ENCODE results near the gene TIMM21.

Gene TIMM21

DNA sequence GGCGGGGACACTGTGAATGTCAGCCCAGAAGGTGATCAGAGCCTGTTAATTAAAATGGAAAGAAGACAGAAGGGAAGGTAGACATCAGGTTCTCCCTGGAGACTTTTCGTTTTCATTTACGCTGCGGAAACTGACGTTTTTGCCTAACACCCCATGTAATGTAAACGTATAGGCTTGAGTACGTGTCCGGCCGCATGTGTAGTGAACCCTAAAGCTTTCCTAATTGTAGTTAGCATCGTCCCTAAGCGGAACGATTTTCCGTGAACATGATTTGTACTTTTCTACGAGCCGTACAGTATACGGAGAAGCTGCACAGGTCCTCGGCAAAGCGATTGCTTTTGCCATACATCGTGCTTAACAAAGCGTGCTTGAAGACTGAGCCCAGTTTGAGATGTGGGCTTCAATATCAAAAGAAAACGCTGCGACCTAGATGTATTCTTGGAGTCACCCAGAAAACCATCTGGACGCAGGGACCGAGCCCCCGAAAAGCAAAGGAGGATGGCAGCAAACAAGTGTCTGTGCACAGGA, 284 bp downstream of the TIMM21 start:
- no peak for DNase-seq

DNA sequence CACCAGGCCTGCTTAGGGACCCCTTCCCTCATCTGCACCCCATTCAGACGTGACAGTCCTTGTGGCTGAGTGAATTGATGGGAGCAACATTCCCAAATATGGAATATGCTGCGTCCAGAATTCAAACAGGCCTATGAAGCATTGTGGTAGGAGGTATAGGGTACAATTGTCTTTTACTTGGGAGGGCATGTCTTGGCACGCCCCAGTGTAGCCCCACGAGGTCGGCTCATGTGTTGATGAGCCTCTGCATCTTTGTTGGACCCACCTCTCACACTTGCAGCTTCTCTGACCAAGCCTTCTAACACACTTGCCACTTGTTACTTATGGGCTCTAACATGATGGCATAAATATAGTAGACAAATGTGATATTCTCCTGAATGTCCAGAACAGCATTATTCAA, 1.6 kb downstream of the TIMM21 start:
- DNase-seq, result no peak

DNA sequence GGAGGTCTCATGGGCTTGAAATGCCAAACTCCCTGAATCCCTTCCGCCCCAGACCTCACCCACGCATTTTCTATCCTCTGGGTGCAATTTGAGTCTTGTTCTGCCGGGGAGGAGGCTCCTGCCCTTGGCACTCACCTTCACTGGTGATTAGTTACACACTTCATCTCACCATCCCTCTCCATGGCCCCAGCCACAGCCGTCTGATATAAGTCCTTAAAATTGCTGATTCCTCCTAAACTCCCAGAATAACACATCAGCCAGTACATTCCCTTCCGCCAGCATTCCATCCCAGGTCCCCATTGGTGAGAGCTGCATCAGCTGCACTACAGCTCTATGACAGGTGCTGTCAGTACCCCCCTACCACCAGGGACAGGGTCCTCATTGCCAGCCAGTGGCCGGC, 3.9 kb downstream of the TIMM21 start:
- DNase-seq, result no peak

DNA sequence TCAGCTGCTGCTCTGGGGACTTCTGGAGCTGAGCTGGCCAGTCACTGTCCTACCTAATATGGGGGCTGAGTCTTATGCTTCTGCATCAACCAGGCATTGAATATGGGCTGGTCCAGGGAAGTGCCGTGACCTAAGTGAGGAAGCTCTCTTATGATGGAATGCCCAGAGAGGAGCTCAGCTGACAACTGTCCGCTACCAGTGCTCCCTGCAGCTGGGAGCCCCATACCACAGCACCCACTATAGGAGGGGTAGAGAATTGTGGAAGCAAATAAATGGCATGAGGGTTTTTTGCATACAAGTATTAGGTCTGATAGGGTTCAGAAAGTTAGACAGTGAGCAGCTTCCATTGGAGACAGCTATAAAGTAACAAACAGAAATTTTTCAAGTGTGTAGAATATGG, 4.5 kb downstream of the TIMM21 start:
- no peak for DNase-seq

DNA sequence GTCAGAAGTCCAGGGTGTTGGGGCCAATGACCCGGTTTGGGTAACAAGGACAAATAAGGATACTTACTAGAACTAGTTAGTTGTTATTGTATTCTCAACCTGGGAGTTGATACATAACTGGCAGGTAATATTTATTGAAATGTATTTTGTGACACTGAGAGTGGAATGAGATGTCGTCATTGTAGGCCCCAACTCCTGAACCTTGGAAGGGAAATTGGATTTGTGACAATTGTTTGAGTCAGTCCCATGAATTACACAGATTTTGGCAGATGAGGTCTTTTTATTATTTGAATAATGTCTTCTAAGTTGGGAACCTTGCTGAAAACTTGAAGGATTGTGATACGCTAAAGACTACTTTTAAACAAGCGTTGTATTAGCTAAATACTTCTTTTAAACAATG, 5.1 kb downstream of the TIMM21 start:
- no peak for DNase-seq

DNA sequence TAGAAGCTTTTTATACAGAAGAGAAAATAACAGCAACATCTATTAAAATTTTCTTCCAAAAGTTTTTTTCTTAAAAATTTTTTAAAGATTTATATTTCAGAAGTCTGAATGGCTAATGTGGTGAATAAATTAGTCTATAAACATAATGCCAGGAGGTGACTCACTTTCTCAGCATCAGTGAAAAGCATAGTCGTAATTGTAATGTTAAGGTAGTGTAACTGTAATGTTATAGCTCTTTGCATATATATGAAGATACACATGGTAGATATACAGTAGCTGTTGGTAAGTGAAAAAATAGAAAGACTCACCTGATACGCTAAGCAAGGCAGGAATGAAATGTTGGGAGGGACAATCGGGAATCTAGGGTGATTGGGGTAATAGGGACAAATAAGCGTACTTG, 5.5 kb downstream of the TIMM21 start:
- DNase-seq, result no peak

DNA sequence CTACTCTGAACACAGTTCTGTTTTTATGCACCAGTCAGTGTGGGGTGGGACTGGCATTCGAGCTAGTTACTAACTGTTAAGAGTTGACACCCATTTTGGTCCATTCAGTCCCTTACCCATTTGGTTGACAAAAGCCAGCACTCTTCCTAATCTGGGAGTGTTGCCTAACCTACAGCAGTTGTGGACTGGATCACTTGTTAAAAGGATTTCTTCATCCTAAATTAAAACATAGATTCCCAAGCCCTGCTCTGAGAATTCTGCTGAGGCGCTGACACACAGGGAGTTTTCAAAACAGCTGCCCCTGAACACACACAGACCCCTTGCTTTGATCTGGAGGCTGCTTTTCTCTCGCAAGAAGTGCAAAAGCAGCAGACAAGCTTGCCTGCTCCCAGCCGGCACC, 6.4 kb downstream of the TIMM21 start:
- DNase-seq, result no peak

DNA sequence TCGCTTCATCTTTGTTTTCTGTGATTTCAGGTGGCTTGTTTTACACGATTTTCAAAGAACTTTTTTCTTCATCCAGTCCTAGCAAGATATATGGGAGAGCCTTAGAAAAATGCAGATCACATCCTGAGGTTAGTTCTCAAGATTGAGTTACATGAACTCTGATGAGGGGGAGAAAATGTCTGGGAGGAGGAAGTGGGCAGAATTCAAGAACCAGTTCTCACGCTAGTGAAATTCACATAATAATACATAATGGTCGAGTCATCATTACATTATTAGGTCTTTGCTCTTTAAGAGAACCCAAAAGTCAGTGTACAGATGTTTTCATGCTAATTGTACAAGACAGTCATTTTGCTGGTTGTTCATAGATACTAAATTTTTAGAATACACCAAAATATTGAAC, 7.0 kb downstream of the TIMM21 start:
- no peak for DNase-seq

DNA sequence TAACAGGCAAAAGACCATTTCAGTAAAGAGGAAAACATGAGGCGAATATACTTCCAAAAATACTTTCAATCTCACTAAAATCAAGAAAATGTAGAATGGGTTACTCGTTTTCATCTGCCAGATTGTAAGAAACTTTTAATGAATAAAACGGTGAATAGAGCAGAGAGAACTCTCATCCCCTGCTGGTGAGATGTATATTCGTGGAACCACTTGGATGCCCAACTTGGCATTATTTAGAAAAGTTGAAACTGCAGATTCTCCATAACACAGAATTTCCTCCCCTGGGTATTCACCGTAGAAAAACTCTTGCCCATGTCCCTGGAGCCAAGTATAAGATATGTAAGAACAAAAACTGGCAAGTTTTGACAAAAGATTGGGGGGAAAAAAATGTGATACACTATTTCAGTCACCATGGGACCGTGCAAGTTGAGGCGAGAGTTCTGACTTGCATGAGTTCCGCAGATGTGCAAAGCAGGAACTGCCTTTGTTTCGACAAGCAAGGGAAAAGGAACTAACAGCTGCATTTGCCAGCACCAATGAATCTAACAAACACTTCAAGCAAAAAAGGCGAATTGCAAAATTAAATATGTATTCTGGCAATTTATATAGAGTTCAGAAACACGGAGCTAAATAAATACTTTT, 14.8 kb downstream of the TIMM21 start:
- DNase-seq, result no peak

DNA sequence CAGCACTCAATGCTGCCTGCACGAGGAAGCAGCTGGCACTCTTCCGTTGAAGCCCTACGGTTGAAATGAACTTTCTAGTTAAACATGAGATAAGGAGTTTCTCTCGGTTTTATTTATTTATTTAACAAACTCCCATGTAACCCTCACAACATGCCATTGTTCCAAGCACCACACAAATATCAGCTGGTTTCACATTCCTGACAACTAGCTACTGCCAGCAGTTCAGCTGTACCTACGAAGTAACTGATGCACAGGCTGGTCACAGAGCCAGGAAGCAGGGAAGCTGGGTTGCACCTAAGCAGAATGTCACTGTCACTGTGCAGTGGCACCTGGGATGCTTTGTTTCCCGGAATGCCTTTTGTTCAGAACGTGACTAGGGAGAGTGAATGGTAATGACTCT, 18.1 kb downstream of the TIMM21 start:
- no peak for DNase-seq

DNA sequence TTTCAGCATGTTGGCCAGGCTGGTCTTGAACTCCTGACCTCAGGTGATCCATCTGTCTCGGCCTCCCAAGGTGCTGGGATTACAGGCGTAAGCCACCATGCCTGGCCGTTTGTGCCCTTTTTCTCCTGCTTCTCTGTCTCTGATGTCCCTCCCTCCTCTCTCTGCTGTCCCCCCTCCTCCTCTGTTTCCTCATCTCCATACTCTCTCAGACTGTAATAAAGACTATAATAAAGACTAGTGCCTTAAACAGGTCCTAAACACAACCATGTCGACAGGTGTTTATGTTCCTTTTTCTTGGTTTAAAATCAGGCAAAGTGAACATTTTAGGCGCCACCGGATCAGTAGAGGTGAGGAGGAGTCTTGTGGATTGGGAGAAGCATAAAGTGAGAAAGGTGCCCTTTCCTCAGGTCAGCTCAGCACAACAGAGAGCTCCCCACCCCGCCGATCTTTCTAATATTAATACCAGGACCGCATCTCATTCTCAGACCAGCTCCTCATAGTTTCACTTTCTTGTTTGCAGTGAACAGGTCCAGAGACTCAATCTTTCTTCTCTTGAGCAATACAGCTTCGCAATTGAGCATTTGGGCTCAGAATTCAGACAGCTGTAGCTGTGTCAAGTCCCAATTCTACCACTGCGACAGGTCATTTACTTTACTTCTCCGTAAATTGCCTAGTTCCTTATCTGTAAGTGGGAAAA, 23.7 kb downstream of the TIMM21 start:
- DNase-seq, result no peak

DNA sequence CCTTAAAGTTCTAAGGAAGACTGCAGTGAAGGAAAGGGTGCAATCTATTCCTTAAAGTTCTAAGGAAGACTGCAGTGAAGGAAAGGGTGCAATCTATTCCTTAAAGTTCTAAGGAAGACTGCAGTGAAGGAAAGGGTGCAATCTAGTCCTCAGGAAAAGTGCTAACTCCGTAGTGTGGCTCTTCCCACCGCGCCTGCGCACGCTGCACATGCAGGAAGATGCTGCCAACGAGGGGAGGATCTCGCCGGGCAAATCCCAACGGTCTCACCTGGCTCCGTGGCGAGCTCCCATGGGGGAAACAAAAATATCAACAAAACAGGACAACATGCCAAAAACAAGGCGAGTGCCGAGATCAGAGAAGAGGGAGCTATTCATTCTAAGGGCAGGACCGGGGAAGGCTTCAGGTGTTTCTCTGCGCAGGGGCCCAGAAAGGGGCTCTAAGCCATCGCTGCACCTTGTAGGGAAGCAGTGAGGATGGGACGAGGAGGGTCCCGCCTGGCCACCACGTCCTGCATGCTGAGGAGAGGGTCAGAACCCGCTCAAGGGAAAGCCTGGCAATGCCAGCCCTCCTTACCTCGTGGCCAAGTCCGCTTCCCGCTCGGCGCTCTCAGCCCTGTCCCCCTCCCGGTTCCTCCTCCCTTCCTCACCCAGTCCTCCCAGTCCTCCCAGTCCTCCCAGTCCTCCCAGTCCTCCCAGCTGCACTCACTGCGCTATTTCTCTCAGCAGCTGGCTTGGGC, 24.5 kb downstream of the TIMM21 start:
- DNase-seq, result peak; percentile 5

DNA sequence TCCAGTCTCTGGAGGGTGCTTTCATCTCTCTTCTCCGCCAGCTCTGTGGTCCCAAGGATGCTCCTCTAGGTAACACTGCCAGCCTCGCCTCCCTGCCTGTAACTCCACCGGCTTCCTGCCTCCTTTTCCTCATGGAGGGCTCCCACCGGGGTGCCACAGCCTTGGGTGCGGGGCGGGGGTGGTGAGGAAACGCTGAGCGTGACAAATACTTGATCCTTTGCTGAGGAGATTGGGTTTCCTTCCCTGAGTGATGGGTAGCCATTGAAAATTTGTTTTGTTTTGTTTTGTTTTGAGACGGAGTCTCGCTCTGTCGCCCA, 25.1 kb downstream of the TIMM21 start:
- no peak for DNase-seq

DNA sequence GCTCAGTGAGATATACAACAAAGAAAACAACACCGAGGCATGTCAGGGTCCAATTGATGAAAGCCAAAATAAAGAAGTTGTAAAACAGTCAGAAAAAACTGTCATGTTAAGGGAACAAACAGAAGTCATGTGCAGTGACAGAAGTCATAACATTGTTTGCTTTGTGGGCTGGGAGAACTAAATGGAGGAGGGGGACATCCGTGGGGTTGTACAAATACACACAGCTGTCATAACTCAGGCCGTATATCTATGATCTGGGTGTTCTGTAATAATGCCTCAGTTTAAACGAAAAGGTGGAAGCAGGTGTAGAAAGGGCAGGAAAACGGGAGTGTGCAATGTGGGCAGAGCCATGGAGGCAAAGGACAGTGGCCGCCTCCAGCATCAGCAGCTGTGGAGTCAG, 27.3 kb downstream of the TIMM21 start:
- DNase-seq, result no peak

DNA sequence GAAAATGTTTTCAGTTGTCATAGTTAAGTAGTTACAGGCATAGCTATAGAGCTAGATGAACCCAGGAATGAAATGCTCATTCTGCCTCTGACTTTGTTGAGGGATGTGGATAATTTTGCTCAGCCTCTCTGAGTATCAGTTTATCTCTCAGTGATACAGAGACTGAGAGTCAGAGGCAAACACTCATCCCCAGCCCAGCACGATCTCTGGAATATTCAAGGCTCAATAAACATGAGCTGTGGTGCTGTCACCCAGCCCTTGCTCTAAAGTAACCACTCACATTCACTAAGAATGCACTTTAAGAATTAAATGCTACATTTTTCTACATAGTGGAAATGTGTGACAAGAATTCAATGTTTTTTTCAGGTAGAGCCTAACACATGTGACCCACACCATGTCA, 30.6 kb downstream of the TIMM21 start:
- no peak for DNase-seq

DNA sequence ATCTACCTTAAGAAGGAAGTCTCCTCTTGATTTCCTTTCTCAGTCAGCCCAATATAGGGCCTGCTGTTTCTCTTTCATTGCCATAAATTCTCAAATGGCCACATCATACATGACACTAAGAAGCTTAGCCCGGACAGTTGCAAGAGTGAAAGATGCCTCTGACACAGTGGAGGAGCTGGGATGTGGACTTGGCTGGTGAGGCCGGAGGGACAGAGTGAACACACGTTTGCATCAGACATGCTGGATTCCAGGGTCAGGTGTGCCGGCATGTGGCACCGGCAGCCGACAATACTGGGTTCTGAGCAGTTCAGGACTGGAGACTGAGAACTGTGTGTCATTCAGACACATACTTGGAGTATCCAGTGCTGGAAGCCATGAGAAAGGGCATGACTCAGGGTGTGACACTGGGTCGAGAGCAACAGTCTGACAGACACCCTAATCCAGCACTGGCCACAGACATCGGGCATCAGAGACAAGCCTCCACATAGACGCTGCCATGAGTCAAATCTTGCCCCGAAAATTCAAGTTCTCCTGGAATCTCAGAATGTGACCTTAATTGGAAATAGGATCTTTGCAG, 31.4 kb downstream of the TIMM21 start:
- DNase-seq, result no peak

DNA sequence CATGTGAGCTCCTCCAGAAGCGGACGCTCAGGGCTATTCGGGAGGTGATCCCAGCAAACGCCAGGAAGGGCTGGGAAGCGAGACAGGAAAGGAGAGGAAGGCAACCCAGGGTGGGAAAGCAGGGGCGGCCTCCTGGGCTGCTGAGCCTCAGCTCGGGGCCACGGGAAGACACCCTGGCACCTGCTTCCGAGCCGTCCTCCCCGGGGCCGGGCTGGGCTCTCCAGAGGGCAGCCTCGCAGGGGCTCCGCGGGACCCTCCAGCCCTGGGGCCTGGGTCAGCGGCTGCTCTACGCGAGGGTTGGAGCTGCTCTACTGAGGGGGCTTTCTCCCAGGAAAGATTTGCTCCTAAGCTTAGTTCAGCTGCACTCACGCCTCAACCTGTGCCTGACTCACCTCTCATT, 34.0 kb downstream of the TIMM21 start:
- DNase-seq, result no peak

DNA sequence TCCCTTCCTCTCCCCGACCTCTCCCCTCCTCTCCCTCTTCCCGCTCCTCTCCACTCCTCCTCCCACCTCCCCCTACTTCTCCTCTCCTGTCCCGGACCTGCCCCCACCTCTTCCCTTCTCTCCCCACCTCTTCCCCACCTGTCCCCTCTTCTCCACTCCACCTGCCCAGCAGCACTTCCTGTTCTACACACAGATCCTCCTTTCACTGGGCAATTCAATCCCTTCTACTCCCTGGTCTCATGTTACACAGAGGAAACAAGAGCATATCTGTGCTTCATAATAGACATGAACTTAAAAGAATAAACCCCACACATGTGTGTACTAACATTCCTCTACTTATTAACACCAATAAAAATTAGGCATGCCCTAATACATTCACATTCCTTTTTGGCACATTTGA, 34.8 kb downstream of the TIMM21 start:
- peak; percentile 8 for DNase-seq

DNA sequence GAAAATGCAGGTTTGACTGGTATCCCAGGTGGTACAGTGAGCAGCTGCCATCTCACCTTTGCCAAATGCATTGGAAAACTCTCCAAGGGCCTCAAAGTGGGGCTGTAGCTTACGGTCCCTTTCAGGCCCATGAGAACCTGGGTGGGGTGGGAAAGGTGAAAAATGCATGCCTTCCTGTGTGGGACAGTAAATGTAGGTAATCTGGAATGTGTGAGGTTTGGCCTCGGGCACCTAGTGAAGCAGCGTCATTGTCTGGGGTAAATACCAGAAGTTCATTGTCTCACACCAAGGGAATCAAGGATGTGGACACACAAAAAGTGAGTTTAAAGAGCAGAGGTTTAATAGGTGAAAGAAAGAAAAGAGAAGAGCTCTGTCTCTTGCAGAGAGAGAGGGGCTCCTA, 36.6 kb downstream of the TIMM21 start:
- DNase-seq, result no peak

DNA sequence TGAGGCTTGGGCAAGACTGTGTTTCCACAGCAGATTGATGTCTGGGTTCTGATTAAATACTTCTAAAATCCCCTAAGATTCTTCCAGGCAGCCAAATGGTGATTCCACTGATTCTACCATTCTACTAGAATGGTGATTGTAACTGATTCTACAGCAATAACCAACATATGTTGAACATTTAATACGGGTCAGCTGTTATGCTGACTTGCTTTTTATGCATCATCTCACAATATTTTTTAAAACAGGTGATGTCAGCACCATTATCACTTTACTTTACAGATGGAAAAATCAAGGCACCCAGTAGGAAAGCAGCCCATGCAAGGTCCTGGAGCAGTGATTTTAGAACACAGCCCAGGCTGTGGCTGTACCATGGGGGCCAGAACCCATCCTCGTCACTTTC, 37.5 kb downstream of the TIMM21 start:
- DNase-seq, result no peak

DNA sequence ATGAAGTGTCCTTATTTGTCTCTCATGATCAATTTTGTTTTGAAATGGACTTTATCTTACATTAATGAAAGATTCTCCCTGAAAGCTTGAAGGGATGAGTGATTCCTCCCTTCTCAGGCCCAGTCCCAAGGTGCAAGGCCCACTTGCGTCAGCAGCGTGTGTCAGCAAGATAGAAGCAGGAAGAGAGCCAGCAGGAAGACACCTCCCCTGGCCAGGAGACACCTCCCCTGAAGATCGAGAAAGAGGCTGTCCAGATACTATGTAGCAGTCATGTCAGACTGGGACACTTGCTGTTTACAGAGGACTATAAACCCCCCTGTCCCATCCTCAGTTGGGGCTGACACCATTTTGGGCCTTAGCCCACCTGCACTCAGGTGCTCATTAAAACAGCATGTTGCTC, 38.3 kb downstream of the TIMM21 start:
- DNase-seq, result no peak

DNA sequence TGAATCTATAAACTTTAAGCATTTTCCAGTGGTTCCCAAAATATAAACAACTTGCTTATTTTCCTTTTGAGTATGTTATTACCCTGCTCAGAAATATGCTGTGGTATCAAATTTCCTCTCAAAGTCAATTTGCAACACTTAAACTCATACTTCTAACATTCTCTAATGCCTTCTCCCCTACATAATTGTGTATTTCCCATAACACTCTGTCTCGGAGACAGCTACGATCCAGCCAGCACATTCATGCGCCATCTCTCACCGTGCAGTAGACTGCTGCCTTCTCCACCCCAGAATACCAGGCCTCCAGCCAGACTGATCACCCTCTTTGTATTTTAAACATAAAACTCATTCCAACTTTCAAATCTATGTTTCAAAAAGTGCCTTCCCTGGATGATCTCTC, 41.8 kb downstream of the TIMM21 start:
- DNase-seq, result no peak

DNA sequence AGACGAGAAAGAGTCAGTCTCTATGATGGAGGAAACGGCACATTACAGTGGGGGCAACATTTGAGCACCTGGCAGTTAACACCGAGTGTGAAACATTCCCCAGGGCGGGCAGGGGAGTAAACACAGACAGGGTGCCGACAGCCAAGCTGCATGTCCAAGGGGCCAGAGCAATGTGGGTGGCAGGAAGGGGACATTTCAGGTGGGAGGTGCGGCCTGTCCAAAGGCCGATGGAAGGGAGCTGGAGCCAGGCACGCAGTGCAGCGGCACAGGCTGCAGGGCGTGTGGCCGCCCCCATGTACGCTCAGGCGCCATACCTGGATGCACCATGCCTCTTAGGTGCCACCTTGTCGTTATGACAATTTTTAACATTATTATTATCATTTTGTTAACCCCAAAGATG, 43.3 kb downstream of the TIMM21 start:
- DNase-seq, result no peak

DNA sequence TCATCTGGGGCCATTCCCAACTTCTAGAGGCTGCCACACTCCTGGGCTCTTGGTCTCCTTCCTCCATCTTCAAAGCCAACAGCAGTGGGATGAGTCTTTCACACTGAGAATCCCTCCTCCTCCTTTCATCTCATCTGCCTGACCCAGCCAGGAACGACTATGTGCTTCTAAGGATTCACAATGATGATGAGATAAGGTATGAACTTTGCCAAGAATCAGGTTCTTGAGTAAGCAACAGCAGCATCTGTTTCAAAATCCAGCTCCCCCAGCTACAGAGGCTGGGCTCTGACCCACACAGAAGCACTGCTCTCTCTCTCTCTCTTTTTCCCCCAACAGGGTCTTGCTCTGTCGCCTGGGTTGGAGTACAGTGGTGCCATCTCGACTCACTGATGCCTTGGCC, 46.4 kb downstream of the TIMM21 start:
- DNase-seq, result no peak

Measured in NCI-H2171 (cell line).